AG10803 (cell line): Measurements from ENCODE around the gene YY1.
"Not testable (repeated sequence)": the region's sequence is repeated elsewhere in the genome, so short reads cannot be mapped to it uniquely, and the experiment has no call there.

ENCODE experiments used
- DNase-seq: peaks from one replicate; pipeline ENCODE4 v3.0.0; 2010; ENCODE audit warnings: low read depth
- H3K4me3 ChIP-seq: 2 replicates; pipeline ENCODE4 v1.5.1; 2011; ENCODE audit warnings: mild to moderate bottlenecking, low read length, control low read depth
- TF ChIP-seq, protein P1 (sequence below): conservative IDR thresholded peaks from 2 replicates; pipeline ENCODE4 v1.5.1; 2011; ENCODE audit warnings: mild to moderate bottlenecking, low read length, control low read depth, inconsistent platforms

Gene YY1

DNA sequence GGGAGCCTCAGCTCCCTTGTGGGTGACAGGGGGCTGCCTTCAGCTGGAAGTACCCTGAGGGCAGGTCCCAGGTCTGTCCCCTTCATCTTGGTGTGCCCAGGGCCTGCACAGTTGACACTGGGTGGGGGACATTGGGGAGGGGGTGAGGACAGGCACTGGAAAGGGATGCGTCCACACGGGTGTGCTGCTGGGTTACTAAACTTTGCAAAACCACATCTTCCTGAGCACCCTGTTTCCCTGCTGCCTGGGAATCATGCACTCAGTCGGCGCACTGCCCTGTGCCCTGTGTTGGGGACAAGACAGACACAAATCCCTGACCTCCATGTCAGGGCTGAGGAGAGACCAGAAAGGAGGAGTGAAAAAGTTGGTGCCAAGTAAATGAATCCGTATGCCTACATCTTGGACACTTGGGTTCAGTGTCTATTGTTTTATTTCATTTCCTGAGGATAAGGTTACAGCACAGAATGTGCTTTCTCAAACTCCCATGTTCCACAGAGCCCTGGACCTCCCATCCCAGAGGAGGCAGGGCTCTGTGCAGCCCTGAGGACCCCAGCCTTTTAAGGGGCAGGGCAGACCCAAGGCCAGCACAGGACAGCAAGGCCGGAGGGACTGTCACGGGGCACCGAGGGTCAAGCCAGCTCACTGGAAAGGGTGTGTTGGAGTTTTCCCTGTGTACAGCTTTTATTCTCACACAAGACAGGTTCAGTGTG lies 70.2 kb downstream of the YY1 start:
- no peak for DNase-seq
- H3K4me3 ChIP-seq: no peak overlapping the region
- TF ChIP-seq, protein P1, sequence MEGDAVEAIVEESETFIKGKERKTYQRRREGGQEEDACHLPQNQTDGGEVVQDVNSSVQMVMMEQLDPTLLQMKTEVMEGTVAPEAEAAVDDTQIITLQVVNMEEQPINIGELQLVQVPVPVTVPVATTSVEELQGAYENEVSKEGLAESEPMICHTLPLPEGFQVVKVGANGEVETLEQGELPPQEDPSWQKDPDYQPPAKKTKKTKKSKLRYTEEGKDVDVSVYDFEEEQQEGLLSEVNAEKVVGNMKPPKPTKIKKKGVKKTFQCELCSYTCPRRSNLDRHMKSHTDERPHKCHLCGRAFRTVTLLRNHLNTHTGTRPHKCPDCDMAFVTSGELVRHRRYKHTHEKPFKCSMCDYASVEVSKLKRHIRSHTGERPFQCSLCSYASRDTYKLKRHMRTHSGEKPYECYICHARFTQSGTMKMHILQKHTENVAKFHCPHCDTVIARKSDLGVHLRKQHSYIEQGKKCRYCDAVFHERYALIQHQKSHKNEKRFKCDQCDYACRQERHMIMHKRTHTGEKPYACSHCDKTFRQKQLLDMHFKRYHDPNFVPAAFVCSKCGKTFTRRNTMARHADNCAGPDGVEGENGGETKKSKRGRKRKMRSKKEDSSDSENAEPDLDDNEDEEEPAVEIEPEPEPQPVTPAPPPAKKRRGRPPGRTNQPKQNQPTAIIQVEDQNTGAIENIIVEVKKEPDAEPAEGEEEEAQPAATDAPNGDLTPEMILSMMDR: no peak

DNA sequence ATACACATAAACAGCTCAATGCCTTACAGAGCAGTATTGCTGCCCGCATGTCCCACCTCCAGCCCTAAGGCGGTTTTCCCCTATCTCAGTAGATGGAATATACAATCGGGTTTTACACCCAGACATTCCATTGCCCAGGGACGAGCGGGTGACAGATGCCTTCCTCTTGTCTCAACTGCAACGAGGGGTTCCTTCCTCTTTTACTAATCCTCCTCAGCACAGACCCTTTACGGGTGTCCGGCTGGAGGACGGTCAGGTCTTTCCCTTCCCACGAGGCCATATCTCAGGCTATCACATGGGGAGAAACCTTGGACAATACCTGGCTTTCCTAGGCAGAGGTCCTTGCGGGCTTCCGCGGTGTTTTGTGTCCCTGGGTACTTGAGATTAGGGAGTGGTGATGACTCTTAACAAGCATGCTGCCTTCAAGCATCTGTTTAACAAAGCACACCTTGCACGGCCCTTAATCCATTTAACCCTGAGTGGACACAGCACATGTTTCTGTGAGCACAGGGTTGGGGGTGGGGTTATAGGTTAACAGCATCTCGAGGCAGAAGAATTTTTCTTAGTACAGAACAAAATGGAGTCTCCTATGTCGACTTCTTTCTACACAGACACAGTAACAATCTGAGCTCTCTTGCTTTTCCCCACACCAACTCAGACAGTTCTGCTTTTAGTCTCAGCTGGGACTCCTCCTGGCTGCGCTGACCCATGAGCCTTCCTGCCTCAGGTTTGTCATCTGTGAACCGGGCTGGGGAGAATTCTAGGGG lies 73.3 kb downstream of the YY1 start:
- not testable (repeated sequence) for H3K4me3 ChIP-seq, DNase-seq

DNA sequence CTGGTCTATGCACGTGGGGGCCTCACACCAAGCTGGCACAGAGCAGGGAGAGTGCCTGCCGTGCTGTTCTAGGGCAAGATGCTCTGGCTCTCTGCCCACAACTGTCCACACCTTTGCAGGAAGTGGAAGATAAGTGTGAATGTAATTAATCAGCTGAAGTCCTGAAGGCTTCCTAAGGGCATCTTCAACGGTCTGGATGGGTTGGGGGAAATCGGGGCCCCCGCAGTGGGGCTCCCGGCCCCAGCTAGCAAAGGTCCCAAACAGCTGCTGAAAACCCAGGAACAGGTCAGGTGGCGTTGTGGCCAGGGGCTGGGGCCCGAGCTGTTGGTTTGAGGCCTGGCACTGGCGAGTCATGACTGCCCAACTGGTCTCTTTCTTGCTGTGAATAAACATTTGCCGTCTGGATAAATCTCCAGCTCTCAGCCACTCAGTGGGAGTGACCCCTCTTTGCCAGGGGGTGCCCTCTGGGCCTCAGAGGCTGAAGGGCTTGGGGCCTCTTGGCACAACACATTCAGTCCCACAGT lies 74.0 kb downstream of the YY1 start:
- DNase-seq: no peak
- H3K4me3 ChIP-seq: no peak overlapping the region
- TF ChIP-seq, protein P1: no peak

DNA sequence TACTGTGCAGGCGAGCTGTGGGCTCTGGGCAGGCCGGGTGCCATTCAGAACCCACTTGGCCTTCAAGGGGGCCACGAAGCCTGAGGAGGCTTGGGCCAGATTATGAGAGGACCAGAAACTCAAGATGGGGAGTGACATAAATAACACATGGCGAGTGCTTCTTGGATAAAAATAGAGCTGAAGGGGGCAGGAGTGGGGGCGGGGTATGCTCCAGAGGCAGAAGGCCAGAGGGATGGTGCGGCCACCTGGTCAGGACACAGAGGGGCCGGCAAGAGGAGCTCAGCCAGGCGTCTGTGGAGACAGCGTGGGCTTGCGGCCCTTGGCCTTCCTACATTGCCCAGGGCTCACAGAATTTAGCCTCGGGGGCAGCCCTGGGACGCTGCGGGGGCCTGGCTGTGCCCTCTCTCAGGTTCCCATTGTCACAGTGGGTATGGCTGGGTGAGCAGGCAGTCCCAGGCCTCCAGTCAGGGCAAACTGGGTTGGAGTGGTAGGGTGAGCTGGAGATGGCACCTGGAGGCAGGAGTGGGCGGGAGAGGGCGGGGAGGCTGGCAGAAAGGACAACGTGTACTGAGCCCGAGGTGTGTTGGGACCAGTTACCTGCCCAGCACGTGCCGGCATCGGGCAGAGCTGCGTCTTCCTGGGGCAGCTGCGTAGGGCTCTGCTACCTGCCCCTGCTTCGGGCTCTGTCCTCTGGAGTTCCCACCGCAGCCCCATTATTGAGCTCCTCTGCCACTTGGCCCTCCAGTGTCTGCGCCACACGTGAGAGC lies 74.7 kb downstream of the YY1 start:
- H3K4me3 ChIP-seq: no peak overlapping the region
- TF ChIP-seq, protein P1: no peak
- DNase-seq: no peak

DNA sequence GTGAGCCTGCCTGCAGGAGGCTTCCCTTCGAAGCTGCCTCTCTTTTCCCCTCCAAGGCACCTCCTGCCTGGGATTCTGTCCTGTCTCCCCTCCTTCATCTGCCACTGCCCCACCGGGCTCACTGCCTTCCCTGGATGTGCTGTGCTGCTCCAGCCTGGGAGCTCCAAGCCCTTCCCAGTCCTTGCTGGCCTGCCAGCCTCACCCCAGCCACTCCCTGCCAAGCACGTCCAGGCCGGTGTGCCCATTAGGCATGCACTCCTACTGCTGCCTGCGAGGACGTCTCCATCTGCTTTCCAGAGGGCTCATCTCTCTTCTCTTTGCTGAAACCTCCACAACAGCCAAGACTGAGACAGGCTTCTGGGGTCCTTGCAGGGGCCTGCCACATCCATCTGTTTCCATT lies 75.8 kb downstream of the YY1 start:
- no peak overlapping the region for H3K4me3 ChIP-seq
- no peak for DNase-seq
- TF ChIP-seq, protein P1: no peak

DNA sequence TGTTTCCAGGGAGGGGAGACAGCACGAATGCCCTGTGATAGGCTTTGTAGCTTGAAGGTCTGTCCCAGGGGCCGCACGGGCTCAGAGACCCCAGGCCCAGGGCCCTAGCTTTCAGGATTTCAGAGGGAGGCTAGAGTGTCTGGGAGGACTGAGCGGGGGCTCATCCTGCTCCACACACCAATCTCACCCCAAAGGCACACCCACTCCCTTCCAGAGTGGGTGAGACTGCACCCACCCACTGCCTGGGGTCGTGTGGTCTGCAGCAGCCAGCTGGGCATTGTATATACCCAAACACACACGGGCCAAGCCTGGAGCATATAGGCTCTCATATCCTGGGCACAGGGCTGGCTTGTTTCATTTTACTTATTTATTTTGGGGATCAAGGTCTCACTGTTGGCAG lies 78.4 kb downstream of the YY1 start:
- no peak overlapping the region for H3K4me3 ChIP-seq
- TF ChIP-seq, protein P1: no peak
- DNase-seq: no peak
